ENCODE results near the gene ACTR8. TPM values are rescaled to one million over a fixed set of nuclear protein-coding genes. Genes with fewer than 3 reads are reported as not detected.

ACTR8 gene
- polyA plus RNA-seq, 1 donor (not counting 4 experiments of a cell fraction or from before 2014, with no cell fraction given): 28.8 TPM

DNA sequence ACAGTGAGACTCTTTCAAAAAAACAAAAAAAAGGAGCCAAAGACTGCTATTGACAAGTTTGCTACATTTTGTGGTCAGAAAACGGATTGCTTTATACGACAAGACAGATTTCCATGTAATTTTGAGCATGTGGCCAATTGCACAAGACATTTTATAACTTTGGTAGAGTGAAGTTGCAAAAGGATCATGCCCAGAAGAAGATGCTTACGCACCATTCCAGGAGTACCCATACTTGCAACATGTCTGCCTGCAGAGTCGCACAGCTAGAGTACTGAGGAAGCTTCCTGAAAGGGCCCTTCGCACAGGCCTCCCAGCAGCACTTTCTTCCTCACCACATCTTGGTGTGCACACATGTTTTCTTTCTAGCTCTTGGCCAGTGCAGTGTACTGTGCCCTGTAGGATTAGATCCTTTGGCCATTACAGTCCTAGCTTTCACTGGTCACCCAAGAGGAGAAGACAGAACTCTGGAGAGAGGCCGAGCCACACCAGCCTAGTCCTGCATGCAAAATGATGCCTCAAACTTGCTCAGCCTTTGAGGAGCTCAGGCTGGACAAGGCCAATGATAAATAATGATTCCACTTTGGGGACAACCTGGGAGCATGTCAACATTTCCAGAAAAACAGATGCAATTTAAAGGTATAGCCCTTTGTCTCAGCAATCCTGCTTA lies 47.4 kb downstream of the ACTR8 start:
- no peak for FAIRE-seq

DNA sequence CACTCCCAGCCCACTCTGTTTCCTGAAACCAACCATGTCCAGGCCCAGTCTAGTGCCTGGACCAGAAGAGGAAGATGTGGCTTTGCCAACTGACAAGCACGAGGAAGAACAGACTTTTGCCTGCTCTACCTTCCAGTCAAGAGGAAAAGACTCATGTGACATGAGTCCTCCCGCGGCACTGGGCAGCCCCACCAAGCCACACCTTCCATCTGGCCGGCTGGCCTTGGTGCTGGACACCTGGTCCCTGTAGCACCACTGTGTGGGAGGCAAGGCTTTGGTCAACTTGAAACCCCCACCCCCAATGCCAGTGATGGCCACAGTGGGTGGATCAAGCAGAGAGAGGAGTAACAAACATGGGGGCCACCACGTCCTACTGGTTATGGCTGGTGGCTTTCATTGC lies 48.3 kb downstream of the ACTR8 start:
- Histone ChIP-seq H2AFZ (ENCODE audit: control insufficient read depth, low read length) (no peak overlapping the region), H4K20me1 (ENCODE audit: control insufficient read depth, extremely low read depth, insufficient read depth, low read length) (no peaks in the 10 kb centered on the region), H3K27me3 (ENCODE audit: control insufficient read depth, extremely low read depth, insufficient read depth, low read length) (no peaks in the 10 kb centered on the region), H3K9me3 (ENCODE audit: control insufficient read depth, low read depth, low read length) (no peaks in the 10 kb centered on the region), H3K4me1 (ENCODE audit: control insufficient read depth, extremely low read depth, insufficient read depth, low read length) (no peaks in the 10 kb centered on the region), H3K79me2 (ENCODE audit: control insufficient read depth, insufficient read depth, low read length) (no peaks in the 10 kb centered on the region), H3K9me1 (ENCODE audit: control insufficient read depth, extremely low read depth, insufficient read depth, low read length) (no peaks in the 10 kb centered on the region), H3K9ac (ENCODE audit: control insufficient read depth, extremely low read depth, insufficient read depth, low read length) (no peak overlapping the region), H3K4me3 (ENCODE audit: control insufficient read depth in 2 of 3, extremely low read depth in 1 of 3, insufficient read depth in 2 of 3, low read depth in 1 of 3, low read length in 3 of 3) (no peak overlapping the region), H3K27ac (ENCODE audit: control insufficient read depth, insufficient read depth, low read length) (no peak overlapping the region), H3K4me2 (ENCODE audit: control insufficient read depth, extremely low read depth, insufficient read depth, low read depth, low read length) (no peak overlapping the region), H3K36me3 (ENCODE audit: control insufficient read depth in 2 of 2, extremely low read depth in 1 of 2, insufficient read depth in 2 of 2, low read length in 2 of 2) (no peaks in the 10 kb centered on the region)
- no peak for DNase-seq (ENCODE audit: low read depth, low spot score)
- no peak for FAIRE-seq
- TF ChIP-seq, protein P1, sequence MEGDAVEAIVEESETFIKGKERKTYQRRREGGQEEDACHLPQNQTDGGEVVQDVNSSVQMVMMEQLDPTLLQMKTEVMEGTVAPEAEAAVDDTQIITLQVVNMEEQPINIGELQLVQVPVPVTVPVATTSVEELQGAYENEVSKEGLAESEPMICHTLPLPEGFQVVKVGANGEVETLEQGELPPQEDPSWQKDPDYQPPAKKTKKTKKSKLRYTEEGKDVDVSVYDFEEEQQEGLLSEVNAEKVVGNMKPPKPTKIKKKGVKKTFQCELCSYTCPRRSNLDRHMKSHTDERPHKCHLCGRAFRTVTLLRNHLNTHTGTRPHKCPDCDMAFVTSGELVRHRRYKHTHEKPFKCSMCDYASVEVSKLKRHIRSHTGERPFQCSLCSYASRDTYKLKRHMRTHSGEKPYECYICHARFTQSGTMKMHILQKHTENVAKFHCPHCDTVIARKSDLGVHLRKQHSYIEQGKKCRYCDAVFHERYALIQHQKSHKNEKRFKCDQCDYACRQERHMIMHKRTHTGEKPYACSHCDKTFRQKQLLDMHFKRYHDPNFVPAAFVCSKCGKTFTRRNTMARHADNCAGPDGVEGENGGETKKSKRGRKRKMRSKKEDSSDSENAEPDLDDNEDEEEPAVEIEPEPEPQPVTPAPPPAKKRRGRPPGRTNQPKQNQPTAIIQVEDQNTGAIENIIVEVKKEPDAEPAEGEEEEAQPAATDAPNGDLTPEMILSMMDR (optimal IDR thresholded peaks at IDR 0.05 in 1 of 3, IDR thresholded peaks at IDR 0.05 in 1 of 3, conservative IDR thresholded peaks at IDR 0.05 in 1 of 3; ENCODE audit: extremely low read depth in 1 of 3, insufficient read depth in 2 of 3, low read length in 3 of 3): no peak
- TF ChIP-seq EZH2 (IDR thresholded peaks at IDR 0.05; ENCODE audit: low read length): no peak
- dilution Hi-C loops (cut with MboI; ENCODE audit: extremely low pct_ligation_motif_present, low sequenced_read_pairs): no loop called here

More for the DNA sequence above, 47.4 kb downstream of the ACTR8 start:
- H3K4me3 ChIP-seq (ENCODE audit: control insufficient read depth in 2 of 3, extremely low read depth in 1 of 3, insufficient read depth in 2 of 3, low read depth in 1 of 3, low read length in 3 of 3): no peak overlapping the region
- no peaks in the 10 kb centered on the region for H4K20me1 ChIP-seq (ENCODE audit: control insufficient read depth, extremely low read depth, insufficient read depth, low read length)
- H3K27me3 ChIP-seq (ENCODE audit: control insufficient read depth, extremely low read depth, insufficient read depth, low read length): no peaks in the 10 kb centered on the region
- H3K9me1 ChIP-seq (ENCODE audit: control insufficient read depth, extremely low read depth, insufficient read depth, low read length): no peaks in the 10 kb centered on the region
- H3K4me2 ChIP-seq (ENCODE audit: control insufficient read depth, extremely low read depth, insufficient read depth, low read depth, low read length): no peak overlapping the region
- no peak for DNase-seq (ENCODE audit: low read depth, low spot score)
- no peaks in the 10 kb centered on the region for H3K9me3 ChIP-seq (ENCODE audit: control insufficient read depth, low read depth, low read length)
- dilution Hi-C loops (cut with MboI; ENCODE audit: extremely low pct_ligation_motif_present, low sequenced_read_pairs): no loop called here
- H2AFZ ChIP-seq (ENCODE audit: control insufficient read depth, low read length): no peak overlapping the region
- no peaks in the 10 kb centered on the region for H3K79me2 ChIP-seq (ENCODE audit: control insufficient read depth, insufficient read depth, low read length)
- no peak overlapping the region for H3K27ac ChIP-seq (ENCODE audit: control insufficient read depth, insufficient read depth, low read length)
- no peaks in the 10 kb centered on the region for H3K36me3 ChIP-seq (ENCODE audit: control insufficient read depth in 2 of 2, extremely low read depth in 1 of 2, insufficient read depth in 2 of 2, low read length in 2 of 2)
- no peak for TF ChIP-seq EZH2 (IDR thresholded peaks at IDR 0.05; ENCODE audit: low read length)
- TF ChIP-seq, protein P1 (optimal IDR thresholded peaks at IDR 0.05 in 1 of 3, IDR thresholded peaks at IDR 0.05 in 1 of 3, conservative IDR thresholded peaks at IDR 0.05 in 1 of 3; ENCODE audit: extremely low read depth in 1 of 3, insufficient read depth in 2 of 3, low read length in 3 of 3): no peak
- no peaks in the 10 kb centered on the region for H3K4me1 ChIP-seq (ENCODE audit: control insufficient read depth, extremely low read depth, insufficient read depth, low read length)
- no peak overlapping the region for H3K9ac ChIP-seq (ENCODE audit: control insufficient read depth, extremely low read depth, insufficient read depth, low read length)

Data from keratinocyte (primary cell).